Measurements from ENCODE around the gene SPRN.
"Not testable (repeated sequence)": the region's sequence is repeated elsewhere in the genome, so short reads cannot be mapped to it uniquely, and the experiment has no call there.

GRCh38 chr10:133441356-133441755 is 16.9 kb upstream of the SPRN start:
- TF ChIP-seq, protein P1, sequence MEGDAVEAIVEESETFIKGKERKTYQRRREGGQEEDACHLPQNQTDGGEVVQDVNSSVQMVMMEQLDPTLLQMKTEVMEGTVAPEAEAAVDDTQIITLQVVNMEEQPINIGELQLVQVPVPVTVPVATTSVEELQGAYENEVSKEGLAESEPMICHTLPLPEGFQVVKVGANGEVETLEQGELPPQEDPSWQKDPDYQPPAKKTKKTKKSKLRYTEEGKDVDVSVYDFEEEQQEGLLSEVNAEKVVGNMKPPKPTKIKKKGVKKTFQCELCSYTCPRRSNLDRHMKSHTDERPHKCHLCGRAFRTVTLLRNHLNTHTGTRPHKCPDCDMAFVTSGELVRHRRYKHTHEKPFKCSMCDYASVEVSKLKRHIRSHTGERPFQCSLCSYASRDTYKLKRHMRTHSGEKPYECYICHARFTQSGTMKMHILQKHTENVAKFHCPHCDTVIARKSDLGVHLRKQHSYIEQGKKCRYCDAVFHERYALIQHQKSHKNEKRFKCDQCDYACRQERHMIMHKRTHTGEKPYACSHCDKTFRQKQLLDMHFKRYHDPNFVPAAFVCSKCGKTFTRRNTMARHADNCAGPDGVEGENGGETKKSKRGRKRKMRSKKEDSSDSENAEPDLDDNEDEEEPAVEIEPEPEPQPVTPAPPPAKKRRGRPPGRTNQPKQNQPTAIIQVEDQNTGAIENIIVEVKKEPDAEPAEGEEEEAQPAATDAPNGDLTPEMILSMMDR (IDR thresholded peaks at IDR 0.05) = not testable (repeated sequence)
- TF ChIP-seq EZH2 (IDR thresholded peaks at IDR 0.05; ENCODE audit: borderline replicate concordance, insufficient read depth, low read depth, low read length, poor library complexity, severe bottlenecking) = not testable (repeated sequence)
